RWPE1 (cell line): ENCODE results near the gene MRPS2.

ENCODE experiments used
- CTCF ChIA-PET: fragments of 350-600 bp; sonication (Branson Sonifier 250); formaldehyde crosslinking; extraction: SDS; loops from one replicate; lab custom pipeline; 2021; lab: Yijun Ruan, JAX
- POLR2A ChIA-PET: fragments of 400-600 bp; formaldehyde crosslinking; extraction: SDS; loops from one replicate; lab custom pipeline; 2020; ENCODE audit warnings: antibody characterized with exemption; ENCODE audit not compliant: low non-redundant PET; lab: Yijun Ruan, JAX
- DNase-seq: peaks from one replicate; pipeline ENCODE4 v3.0.0; 2012; ENCODE audit warnings: low spot score
- H3K27ac ChIP-seq: fragments of 450-650 bp; 2 replicates; pipeline ENCODE4 v1.5.1; 2017
- CTCF ChIP-seq: fragments of 450-650 bp; conservative IDR thresholded peaks from 2 replicates; pipeline ENCODE4 v1.5.1; 2017; ENCODE audit warnings: low read depth, mild to moderate bottlenecking

The MRPS2 gene

GRCh38 chr9:135480071-135480939, 20.2 kb upstream of the MRPS2 start:
- ChIA-PET POLR2A (interaction anchor here (0.8 to 1.4 kb wide), 2 partner anchors 12 to 17 kb away, joined by 3 read pairs; no protein-coding TSS in a partner anchor), CTCF (interaction anchor here (0.6 to 1.6 kb wide), 8 partner anchors 19 to 394 kb away, joined by 3 to 9 read pairs (median 5); a partner anchor contains a TSS)
- peak overlapping the region; percentile 73 for H3K27ac ChIP-seq
- peak; percentile 52 for DNase-seq
- TF ChIP-seq CTCF, result no peak

- no peak for TF ChIP-seq CTCF
- H3K27ac ChIP-seq, result peak overlapping the region; percentile 73
- CTCF ChIA-PET, result interaction anchor here (0.6 to 1.6 kb wide), 6 partner anchors 19 to 395 kb away, joined by 3 to 9 read pairs (median 6); a partner anchor contains a TSS
- DNase-seq, result no peak
- POLR2A ChIA-PET, result interaction anchor here (0.6 to 1.4 kb wide), 4 partner anchors 10 to 647 kb away, joined by 3 to 16 read pairs (median 3); no protein-coding TSS in a partner anchor
Measured at GRCh38 chr9:135480940-135481310, 19.6 kb upstream of the MRPS2 start.

- POLR2A ChIA-PET, result no interaction called here
Measured at GRCh38 chr9:135482015-135482754, 18.3 kb upstream of the MRPS2 start.

GRCh38 chr9:135484460-135485277, 15.8 kb upstream of the MRPS2 start:
- H3K27ac ChIP-seq, result no peak overlapping the region
- TF ChIP-seq CTCF, result no peak
- no peak for DNase-seq
- ChIA-PET CTCF (interaction anchor here (0.9 kb wide), 1 partner anchor 9 kb away, joined by 6 read pairs; no protein-coding TSS in a partner anchor), POLR2A (no interaction called here)

More at GRCh38 chr9:135482015-135482754, 18.3 kb upstream of the MRPS2 start:
- H3K27ac ChIP-seq, result no peak overlapping the region
- CTCF ChIA-PET, result interaction anchor here (0.6 to 2.6 kb wide), 4 partner anchors 8 to 132 kb away, joined by 3 to 8 read pairs (median 4); partner anchors contain the start of gene MRPS2
- TF ChIP-seq CTCF, result no peak
- no peak for DNase-seq

- H3K27ac ChIP-seq, result no peak overlapping the region
- no peak for DNase-seq
- no peak for TF ChIP-seq CTCF
- POLR2A ChIA-PET, result no interaction called here
- CTCF ChIA-PET, result no interaction called here
Measured at GRCh38 chr9:135485385-135485784, 15.1 kb upstream of the MRPS2 start.
